GM12878 (cell line): ENCODE results near the gene AAR2. TPM values are rescaled to one million over a fixed set of nuclear protein-coding genes. Genes with fewer than 3 reads are reported as not detected.

Experiments used
- ATAC-seq: fragments of 200-7000 bp; cut with Tn5 transposase; 3 replicates; pipeline ENCODE4 v1.9.1; 2020; ENCODE audit warnings: mild to moderate bottlenecking, moderate library complexity
- BruUV-seq: library from RNA; stranded (reverse); fragments of 400-500 nt; replicated peaks from 2 replicates; lab custom pipeline; 2021; lab: Mats Ljungman, UMichigan
- CTCF ChIA-PET: fragments of 300-600 bp; sonication (Branson Sonifier 250); formaldehyde crosslinking; extraction: SDS; loops from one replicate; lab custom pipeline; 2021; ENCODE audit warnings: inconsistent platforms; lab: Yijun Ruan, JAX
- POLR2A ChIA-PET: fragments of 350-600 bp; formaldehyde crosslinking; extraction: SDS; loops from one replicate; lab custom pipeline; 2021; ENCODE audit warnings: inconsistent platforms; lab: Charles Lee
- RAD21 ChIA-PET: fragments of 300-600 bp; sonication (Branson Sonifier 250); formaldehyde crosslinking; loops from one replicate; lab custom pipeline; 2023; ENCODE audit warnings: antibody characterized with exemption; ENCODE audit not compliant: unreplicated experiment; lab: Charles Lee
- SMC1A ChIA-PET: fragments of 300-600 bp; sonication (Branson Sonifier 250); formaldehyde crosslinking; loops from one replicate; lab custom pipeline; 2023; ENCODE audit not compliant: unreplicated experiment, uncharacterized antibody; lab: Charles Lee
- DNase-seq: peaks from one replicate; pipeline ENCODE4 v3.0.0-alpha.2; 2011; ENCODE audit warnings: low read depth, low spot score
- FAIRE-seq: peaks from 3 replicates; lab custom pipeline; 2011; peaks lifted over from hg19 to GRCh38; lab: Jason Lieb, UNC
- H2AFZ ChIP-seq: 2 replicates; pipeline ENCODE4 v1.6.0; 2011; ENCODE audit warnings: low read depth, low read length, control low read depth; ENCODE audit not compliant: control insufficient read depth
- H3K27ac ChIP-seq: 2 replicates; pipeline ENCODE4 v1.5.1; 2011; ENCODE audit warnings: control low read depth; ENCODE audit not compliant: control insufficient read depth, insufficient read depth
- H3K27me3 ChIP-seq, 2 experiments: replicated peaks in 1 of 2; 2 replicates each; pipeline versions ENCODE4 v1.6.0 to v1.6.1; 2011; ENCODE audit warnings: low read length in 1 of 2; ENCODE audit not compliant: control insufficient read depth in 2 of 2, insufficient read depth in 2 of 2
- H3K36me3 ChIP-seq, 2 experiments: 2 replicates each; pipeline ENCODE4 v1.5.1; 2011; ENCODE audit warnings: low read length in 1 of 2; ENCODE audit not compliant: control insufficient read depth in 2 of 2, insufficient read depth in 2 of 2
- H3K4me1 ChIP-seq: 2 replicates; pipeline ENCODE4 v1.6.1; 2011; ENCODE audit warnings: mild to moderate bottlenecking, low read length, moderate library complexity, mixed read lengths; ENCODE audit not compliant: control insufficient read depth, insufficient read depth
- H3K4me2 ChIP-seq: 2 replicates; pipeline ENCODE4 v1.6.0; 2011; ENCODE audit warnings: control low read depth; ENCODE audit not compliant: control insufficient read depth, insufficient read depth
- H3K4me3 ChIP-seq: fragments of 200-600 bp; sonication (generic); 2 replicates; pipeline ENCODE4 v1.5.1; 2016
- H3K79me2 ChIP-seq: 2 replicates; pipeline ENCODE4 v1.6.0; 2011; ENCODE audit warnings: low read length; ENCODE audit not compliant: control insufficient read depth, insufficient read depth
- H3K9ac ChIP-seq: 2 replicates; pipeline ENCODE4 v1.8.0; 2011; ENCODE audit warnings: low read length, control low read depth, mixed read lengths; ENCODE audit not compliant: control insufficient read depth, insufficient read depth
- H3K9me3 ChIP-seq: replicated peaks from 3 replicates; pipeline ENCODE4 v1.5.1; 2011; ENCODE audit warnings: mild to moderate bottlenecking, low read length; ENCODE audit not compliant: control insufficient read depth, insufficient read depth
- H4K20me1 ChIP-seq: 2 replicates; pipeline ENCODE4 v1.6.0; 2011; ENCODE audit not compliant: control insufficient read depth, insufficient read depth
- CBX3 ChIP-seq: fragments of 200-600 bp; sonication (generic); IDR thresholded peaks from 2 replicates; pipeline ENCODE4 v1.6.1; 2016; ENCODE audit warnings: low read depth, borderline replicate concordance
- CHD2 ChIP-seq: IDR thresholded peaks from 2 replicates; pipeline ENCODE4 v1.6.1; 2011; ENCODE audit warnings: low read depth, low read length, improper control_type of control experiment, borderline replicate concordance
- MYB ChIP-seq: fragments of 150-350 bp; IDR thresholded peaks from 2 replicates; pipeline ENCODE4 v1.6.1; 2014; ENCODE audit warnings: mild to moderate bottlenecking, low read depth, low read length, borderline replicate concordance
- PKNOX1 ChIP-seq: fragments of 450-650 bp; IDR thresholded peaks from 2 replicates; pipeline ENCODE4 v1.6.1; 2016; ENCODE audit warnings: mild to moderate bottlenecking
- PML ChIP-seq: IDR thresholded peaks from 2 replicates; pipeline ENCODE4 v1.6.1; 2012; ENCODE audit warnings: low read length, inconsistent platforms
- POLR2AphosphoS5 ChIP-seq: IDR thresholded peaks from 2 replicates; pipeline ENCODE4 v1.6.1; 2011; ENCODE audit warnings: mild to moderate bottlenecking, low read length, inconsistent platforms
- SP1 ChIP-seq: IDR thresholded peaks from one replicate; pipeline ENCODE4 v1.6.1; 2011; ENCODE audit warnings: low read depth, low read length
- ZNF592 ChIP-seq: fragments of 450-650 bp; IDR thresholded peaks from 2 replicates; pipeline ENCODE4 v1.6.1; 2017; ENCODE audit warnings: mild to moderate bottlenecking, moderate library complexity
- WGBS: methylation state at CpG from one replicate; pipeline ENCODE4 v1.1.6; 2016; ENCODE audit warnings: low lambda C conversion rate; ENCODE audit not compliant: insufficient replicate concordance, insufficient coverage; ENCODE audit errors: missing lambda C conversion rate; 5-methylcytosine and 5-hydroxymethylcytosine counted together
- in situ Hi-C: fragments of 300-500 bp; cut with MboI; formaldehyde crosslinking; loops from 9 replicates; pipeline ENCODE4 v1.14.3; 2018; ENCODE audit warnings: mixed read lengths
- intact Hi-C: fragments of 100-400 bp; cut with micrococcal nuclease; formaldehyde crosslinking; loops from one replicate; pipeline ENCODE4 v1.14.2; 2022; ENCODE audit not compliant: unreplicated experiment
- polyA plus RNA-seq, 11 experiments: library from polyadenylated mRNA; depleted of rRNA in 4 of 11; unstranded in 6 of 11; stranded (reverse) in 5 of 11; fragments of >200 nt; fragmentation: Nextera tagmentation in 4 of 11; fragmentation: Illumina TruSeq in 1 of 11; extraction: Ambion mirVana in 4 of 11; extraction: Trizol in 1 of 11; gene quantifications; 1 replicate in 1 of 11; 2 replicates in 10 of 11; pipeline versions ENCODE4 v1.2.1 to v1.2.3, GENCODE V29; 2011 to 2016; ENCODE audit warnings: inconsistent platforms in 2 of 11, missing spikeins in 2 of 11, low read depth in 1 of 11
- total RNA-seq, 4 experiments: library from RNA; depleted of rRNA in 3 of 4; stranded (reverse); fragments of >200 nt in 3 of 4; fragmentation: Illumina TruSeq in 1 of 4; extraction: Trizol in 1 of 4; gene quantifications; 2 replicates each; pipeline versions ENCODE4 v1.2.1 to v1.2.3, GENCODE V29; 2013 to 2021

Gene AAR2
- total and polyA plus RNA-seq, 10 of the 15 experiments (the other 5 are each of a cell fraction or from before 2014, with no cell fraction given), result 6.5 to 41.7 (median 30.3) TPM

GRCh38 chr20:36285746-36286447, 49.6 kb downstream of the AAR2 start:
- no peak overlapping the region for H3K9ac ChIP-seq
- intact Hi-C loops, result no loop called here
- DNase-seq (no peak), FAIRE-seq (no peak), ATAC-seq (no peak)
- H3K4me1 ChIP-seq, result no peaks in the 10 kb centered on the region
- 40% methylated on average over 11 of the region's 11 CpGs for WGBS
- no peaks in the 10 kb centered on the region for H3K79me2 ChIP-seq
- ChIA-PET POLR2A (no interaction called here), CTCF (no interaction called here), SMC1A (no interaction called here), RAD21 (no interaction called here)
- H3K9me3 ChIP-seq, result no peaks in the 10 kb centered on the region
- H4K20me1 ChIP-seq, result no peaks in the 10 kb centered on the region
- no TSS peak for BruUV-seq
- no peak overlapping the region for H3K4me3 ChIP-seq
- no peak overlapping the region for H3K4me2 ChIP-seq
- H2AFZ ChIP-seq, result no peak overlapping the region
- no peak overlapping the region for H3K27ac ChIP-seq
- in situ Hi-C loops, result no loop called here
- no peaks in the 10 kb centered on the region for H3K27me3 ChIP-seq
- no peaks in the 10 kb centered on the region for H3K36me3 ChIP-seq
- TF ChIP-seq CHD2 (no peak), SP1 (no peak), CBX3 (no peak), PML (no peak), MYB (no peak), PKNOX1 (no peak), POLR2AphosphoS5 (no peak), ZNF592 (no peak)
